Fibroblast of the aortic adventitia (primary cell): Measurements from ENCODE around the gene CHRNA7. TPM values are rescaled to one million over a fixed set of nuclear protein-coding genes. Genes with fewer than 3 reads are reported as not detected.

Source experiments
- DNase-seq: peaks from one replicate; pipeline ENCODE4 v3.0.0-alpha.2; 2010; ENCODE audit warnings: low read depth
- H3K4me3 ChIP-seq: 2 replicates; pipeline ENCODE4 v1.5.1; 2011; ENCODE audit warnings: low read depth, mild to moderate bottlenecking, control low read depth, low read length, moderate library complexity
- total RNA-seq: library from RNA; depleted of rRNA; stranded (reverse); fragments of >200 nt; gene quantifications from 2 replicates; pipeline ENCODE4 v1.2.3, GENCODE V29; 2012; ENCODE audit warnings: low replicate concordance
- TF ChIP-seq, protein P1 (sequence below): IDR thresholded peaks from 2 replicates; pipeline ENCODE4 v1.5.1; 2011; ENCODE audit warnings: mild to moderate bottlenecking, low read length, control low read depth, inconsistent platforms; ENCODE audit not compliant: insufficient read depth

Gene CHRNA7
- total RNA-seq, 1 donor = 0.18 TPM

DNA sequence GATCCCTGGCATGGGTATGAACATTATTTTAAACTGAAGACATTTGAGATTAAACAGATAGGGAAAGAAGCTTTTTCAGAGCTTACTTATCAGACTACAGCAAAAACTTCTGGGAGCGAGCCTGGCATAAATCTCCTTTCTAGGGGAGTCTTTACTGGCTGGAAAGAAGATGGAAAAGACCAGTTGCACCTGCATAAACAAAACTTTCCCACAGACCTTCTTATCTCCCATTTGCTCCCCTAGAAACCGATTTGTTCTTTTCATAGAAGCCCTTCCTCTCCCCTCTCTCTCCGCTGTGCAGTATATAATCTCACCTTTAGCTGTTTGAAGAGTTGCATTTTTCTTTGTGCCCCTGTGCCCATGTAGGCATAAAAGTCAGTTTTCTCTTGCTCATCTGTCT, 93.2 kb downstream of the CHRNA7 start:
- TF ChIP-seq, protein P1, sequence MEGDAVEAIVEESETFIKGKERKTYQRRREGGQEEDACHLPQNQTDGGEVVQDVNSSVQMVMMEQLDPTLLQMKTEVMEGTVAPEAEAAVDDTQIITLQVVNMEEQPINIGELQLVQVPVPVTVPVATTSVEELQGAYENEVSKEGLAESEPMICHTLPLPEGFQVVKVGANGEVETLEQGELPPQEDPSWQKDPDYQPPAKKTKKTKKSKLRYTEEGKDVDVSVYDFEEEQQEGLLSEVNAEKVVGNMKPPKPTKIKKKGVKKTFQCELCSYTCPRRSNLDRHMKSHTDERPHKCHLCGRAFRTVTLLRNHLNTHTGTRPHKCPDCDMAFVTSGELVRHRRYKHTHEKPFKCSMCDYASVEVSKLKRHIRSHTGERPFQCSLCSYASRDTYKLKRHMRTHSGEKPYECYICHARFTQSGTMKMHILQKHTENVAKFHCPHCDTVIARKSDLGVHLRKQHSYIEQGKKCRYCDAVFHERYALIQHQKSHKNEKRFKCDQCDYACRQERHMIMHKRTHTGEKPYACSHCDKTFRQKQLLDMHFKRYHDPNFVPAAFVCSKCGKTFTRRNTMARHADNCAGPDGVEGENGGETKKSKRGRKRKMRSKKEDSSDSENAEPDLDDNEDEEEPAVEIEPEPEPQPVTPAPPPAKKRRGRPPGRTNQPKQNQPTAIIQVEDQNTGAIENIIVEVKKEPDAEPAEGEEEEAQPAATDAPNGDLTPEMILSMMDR = no peak
- no peak overlapping the region for H3K4me3 ChIP-seq
- no peak for DNase-seq

DNA sequence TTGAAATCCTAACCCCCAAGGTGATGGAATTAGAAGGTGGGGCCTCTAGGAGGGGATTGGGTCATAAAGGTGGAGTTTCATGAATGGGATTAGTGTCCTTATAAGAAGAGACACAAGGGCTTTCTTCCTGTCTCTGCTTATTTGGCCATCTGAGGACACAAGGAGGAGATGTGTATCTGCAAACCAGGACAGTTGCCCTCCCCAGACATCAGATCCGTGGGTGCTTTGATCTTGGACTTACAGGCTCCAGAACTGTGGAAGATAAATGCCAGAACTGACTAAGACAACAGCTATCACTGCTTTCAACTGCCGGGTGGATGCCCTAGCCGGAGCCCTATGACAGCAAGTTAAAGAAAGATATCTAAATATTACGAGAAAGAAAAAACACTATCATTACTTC, 94.4 kb downstream of the CHRNA7 start:
- no peak overlapping the region for H3K4me3 ChIP-seq
- TF ChIP-seq, protein P1 = no peak
- DNase-seq = no peak

DNA sequence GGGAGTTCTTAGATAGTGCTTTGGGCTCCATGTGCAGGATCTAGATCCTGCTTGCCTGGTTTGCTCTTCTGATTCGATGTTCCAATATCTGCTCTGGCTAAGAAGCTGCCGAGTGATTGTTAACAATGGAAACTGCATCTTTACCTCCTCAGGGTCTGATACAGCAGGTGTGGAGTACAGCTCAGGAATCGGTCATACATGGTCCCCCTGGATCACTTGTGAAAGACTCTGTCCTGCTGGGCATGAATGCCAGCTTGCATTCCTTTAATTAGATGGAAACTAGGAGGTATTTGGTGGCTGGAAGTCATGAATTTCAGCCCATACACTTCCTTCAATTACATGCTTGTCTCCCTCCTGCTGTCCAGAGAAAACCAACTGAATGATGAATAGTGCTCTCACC, 95.3 kb downstream of the CHRNA7 start:
- no peak overlapping the region for H3K4me3 ChIP-seq
- no peak for DNase-seq
- TF ChIP-seq, protein P1 = no peak

DNA sequence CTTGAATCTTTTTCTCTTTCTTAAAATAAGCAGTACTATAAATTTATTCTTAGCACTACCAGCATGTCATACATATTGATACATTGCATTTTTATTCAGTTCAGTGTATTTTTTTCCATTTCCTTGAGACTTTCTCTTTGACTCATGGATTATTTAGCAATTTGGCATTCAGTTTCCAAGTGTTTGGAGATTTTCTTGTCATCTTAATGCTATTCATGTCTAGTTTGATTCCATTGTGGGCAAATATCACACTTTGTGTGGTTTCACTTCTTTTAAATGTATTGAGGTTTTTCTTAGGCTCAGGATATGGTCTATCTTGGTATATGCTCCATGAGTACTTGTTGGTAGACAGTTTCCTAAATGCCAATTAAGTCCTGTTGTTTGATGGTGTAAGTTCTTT, 99.5 kb downstream of the CHRNA7 start:
- H3K4me3 ChIP-seq = no peak overlapping the region
- TF ChIP-seq, protein P1 = no peak
- no peak for DNase-seq

DNA sequence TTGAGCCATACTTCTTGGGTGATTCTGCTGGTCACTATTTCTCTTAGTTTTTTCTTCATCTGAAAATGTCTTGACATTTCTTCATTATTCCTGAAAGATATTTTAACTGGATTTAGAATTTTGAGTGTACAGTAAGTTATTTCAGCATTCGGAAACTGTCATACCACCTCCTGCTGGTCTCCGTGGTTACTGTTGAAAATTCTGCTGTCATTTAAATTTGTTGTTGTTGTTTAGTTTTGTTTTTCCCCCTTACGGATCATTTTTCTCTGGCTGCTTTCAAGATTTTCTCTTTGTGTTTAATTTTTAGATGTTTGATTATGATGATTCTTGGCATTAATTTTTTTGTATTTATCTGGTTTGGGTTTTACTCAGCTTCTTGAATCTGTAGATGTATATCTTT, 100.5 kb downstream of the CHRNA7 start:
- TF ChIP-seq, protein P1 = no peak
- no peak for DNase-seq
- no peak overlapping the region for H3K4me3 ChIP-seq

DNA sequence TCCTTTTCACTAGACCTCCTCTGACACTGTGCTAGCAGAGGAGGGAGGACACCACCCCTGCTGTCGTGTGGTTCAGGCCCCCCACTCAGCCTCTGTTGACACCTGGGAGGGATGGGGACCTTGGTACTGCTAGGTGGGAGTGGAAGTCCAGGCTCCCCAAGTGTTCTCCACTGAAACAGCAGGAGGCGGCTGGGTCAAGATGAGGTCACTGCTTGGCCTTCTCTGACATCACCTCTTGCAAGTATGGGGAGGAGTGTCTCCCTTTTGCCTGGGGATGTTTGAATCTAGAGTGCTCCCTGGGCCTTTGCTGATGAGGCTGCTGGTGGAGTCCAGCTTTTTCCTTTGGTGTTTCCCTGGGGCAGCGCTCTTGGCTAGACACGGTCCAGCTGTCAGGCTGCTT, 101.5 kb downstream of the CHRNA7 start:
- DNase-seq = no peak
- TF ChIP-seq, protein P1 = no peak

DNA sequence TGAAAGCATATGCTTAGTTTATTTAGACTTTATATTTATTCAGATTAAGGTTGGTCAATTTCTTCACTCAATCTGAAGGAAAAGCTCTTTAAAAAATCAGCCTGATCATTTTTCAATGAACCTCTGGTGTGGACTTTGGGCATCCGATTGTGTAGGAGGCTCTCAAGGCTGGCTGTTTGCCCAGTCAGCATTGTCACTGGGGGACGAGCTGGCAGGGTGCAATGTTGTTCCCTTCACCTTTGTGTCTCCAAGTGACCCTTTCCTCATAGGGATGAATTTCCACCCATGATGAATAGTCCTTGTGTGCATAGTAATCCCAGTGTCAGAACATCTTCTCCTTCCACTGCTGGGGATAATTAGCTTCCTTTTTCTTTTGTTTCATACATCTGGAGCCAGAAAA, 102.5 kb downstream of the CHRNA7 start:
- DNase-seq = no peak
- TF ChIP-seq, protein P1 = no peak
- H3K4me3 ChIP-seq = no peak overlapping the region

More for the DNA sequence above, 101.5 kb downstream of the CHRNA7 start:
- H3K4me3 ChIP-seq = no peak overlapping the region
